Ovary (tissue), 9 donors: ENCODE results near the gene XRCC3. TPM values are rescaled to one million over a fixed set of nuclear protein-coding genes. Genes with fewer than 3 reads are reported as not detected.

ENCODE experiments used
- DNase-seq, 5 donors: peaks; one replicate each; pipeline ENCODE4 v3.0.0-alpha.2; 2019 to 2020
- H3K27ac ChIP-seq, 2 donors: fragments of 200-600 bp; one replicate each; pipeline versions ENCODE4 v1.5.1 to v1.8.0; 2019 to 2022
- H3K27me3 ChIP-seq: fragments of 200-600 bp; one replicate; pipeline ENCODE4 v1.8.0; 2022
- H3K36me3 ChIP-seq: fragments of 200-600 bp; sonication (generic); one replicate; pipeline ENCODE4 v1.5.1; 2019
- H3K4me1 ChIP-seq: one replicate; pipeline ENCODE4 v1.8.1; 2013; ENCODE audit warnings: mild to moderate bottlenecking, moderate library complexity; ENCODE audit not compliant: insufficient read depth
- H3K4me3 ChIP-seq: fragments of 200-600 bp; sonication (generic); one replicate; pipeline ENCODE4 v1.5.1; 2017
- H3K9me3 ChIP-seq, 2 donors: fragments of 200-600 bp in 1 of 2; sonication (generic) in 1 of 2; one replicate each; pipeline versions ENCODE4 v1.5.1 to v1.8.1; 2013 to 2019; ENCODE audit warnings: mild to moderate bottlenecking in 1 of 2, moderate library complexity in 1 of 2
- EP300 ChIP-seq: sonication (generic); formaldehyde crosslinking; IDR thresholded peaks from one replicate; pipeline ENCODE4 v1.6.1; 2017; ENCODE audit warnings: antibody characterized with exemption
- POLR2A ChIP-seq: fragments of 450-650 bp; IDR thresholded peaks from one replicate; pipeline ENCODE4 v1.6.1; 2017; ENCODE audit warnings: antibody characterized with exemption, mild to moderate bottlenecking, moderate library complexity
- WGBS, 3 donors: extraction: QIAGEN DNeasy Blood & Tissue Kit in 1 of 3; methylation state at CpG; one replicate each; pipeline versions ENCODE4 v1.1.5 to v1.1.7; 2013 to 2017; 5-methylcytosine and 5-hydroxymethylcytosine counted together
- intact Hi-C, 4 donors: fragments of 100-400 bp; cut with DNase I; formaldehyde crosslinking; loops; one replicate each; pipeline versions ENCODE4 v1.11.0 to v1.15.1; 2022 to 2023
- polyA plus RNA-seq, 2 donors: library from polyadenylated mRNA; stranded (reverse); fragments of 200-250 nt in 1 of 2; fragments of 350-450 nt in 1 of 2; fragmentation: Illumina TruSeq in 1 of 2; extraction: RNeasy Lipid Tissue Mini Kit (QIAGEN cat#74804) in 1 of 2; gene quantifications; one replicate each; pipeline ENCODE4 v1.2.3, GENCODE V29; 2013 to 2014
- total RNA-seq, 7 donors: library from RNA; depleted of rRNA in 2 of 7; stranded (reverse); fragments of >200 nt in 2 of 7; fragmentation: NEBNext Ultra II Directional in 3 of 7; extraction: Animal tissue kit (Norgen Biotek cat#: 25700) in 3 of 7; gene quantifications; one replicate each; pipeline versions ENCODE4 v1.1.0 to v1.2.4, GENCODE V29; 2016 to 2023
- TF ChIP-seq, protein P1 (sequence below), 3 donors: fragments of 450-650 bp in 2 of 3; fragments of 200-600 bp in 1 of 3; IDR thresholded peaks; one replicate each; pipeline versions ENCODE4 v1.5.1 to v1.8.0; 2016 to 2022; ENCODE audit warnings: antibody characterized with exemption in 3 of 3, mild to moderate bottlenecking in 1 of 3
- donor health status: DM: no; HTN: no; CAD: no; lungs with moderate emphysema.
- donor health status: DM: no; HTN: no; CAD: no.
- donor health status: Bipolar disorder and iron deficiency.
- donor health status: DM: yes; HTN: yes; CAD: no.
- donor health status: DM: no; HTN: no; CAD: no.
- donor health status: DM: yes; HTN: yes; CAD: no.

The XRCC3 gene
- total and polyA plus RNA-seq, 9 donors: 1.4 to 8.5 (median 3.7) TPM

DNA sequence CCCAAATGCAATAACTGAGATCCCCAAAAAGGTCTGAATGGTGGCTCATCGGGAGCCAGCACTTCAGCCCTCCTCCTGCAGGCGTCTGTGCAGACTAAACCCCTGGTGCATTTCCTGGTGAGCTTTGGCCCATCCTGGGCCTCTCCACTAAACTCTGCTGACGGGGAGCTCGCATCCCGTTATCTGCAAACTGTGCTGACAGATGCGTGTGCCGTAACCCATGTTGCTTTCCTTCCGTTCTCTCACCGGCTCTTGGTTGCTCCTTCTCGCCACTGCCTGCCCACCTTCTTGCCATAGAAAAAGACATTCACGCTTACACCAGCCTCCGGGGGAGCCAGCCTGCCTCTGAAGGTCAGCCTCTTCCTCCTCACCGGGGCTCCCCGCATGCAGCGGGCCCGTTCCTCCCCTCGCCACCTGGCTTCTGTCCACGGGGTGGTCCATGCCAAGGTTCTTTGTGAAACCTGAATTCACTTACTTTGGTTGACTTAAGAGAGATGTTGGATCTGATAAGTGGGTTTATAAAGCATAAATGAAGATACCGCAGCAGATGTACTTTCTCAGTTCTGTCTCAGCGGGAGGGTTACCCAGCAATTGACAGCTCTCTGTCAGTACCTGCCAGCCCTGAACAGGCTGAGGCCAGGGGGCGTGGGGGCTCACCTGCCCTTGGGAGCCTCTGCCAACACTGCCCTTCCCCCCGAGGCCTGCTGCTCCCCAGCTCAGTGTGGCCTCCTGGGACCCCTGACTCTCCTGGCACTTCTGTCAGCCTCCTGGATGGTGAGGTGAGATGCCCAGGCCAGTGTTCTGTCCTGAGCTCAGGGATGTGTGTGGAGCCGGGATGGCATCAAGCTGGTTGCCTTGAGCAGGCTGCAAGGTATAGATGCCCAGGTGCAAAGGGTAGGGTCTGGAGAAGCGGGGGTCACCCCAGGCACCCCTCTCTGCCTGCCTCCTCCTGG lies 14.5 kb upstream of the XRCC3 start:
- intact Hi-C loops: loop anchor here in 1 of 4 donors (10.0 kb wide), 1 partner anchor 155 kb away; no protein-coding TSS in a partner anchor
- Histone ChIP-seq H3K4me1 (peaks cover 12% of the 10 kb centered on the region), H3K4me3 (no peak overlapping the region), H3K9me3 (no peaks in the 10 kb centered on the region), H3K27me3 (no peaks in the 10 kb centered on the region), H3K27ac (no peak overlapping the region), H3K36me3 (no peaks in the 10 kb centered on the region)
- TF ChIP-seq, protein P1, sequence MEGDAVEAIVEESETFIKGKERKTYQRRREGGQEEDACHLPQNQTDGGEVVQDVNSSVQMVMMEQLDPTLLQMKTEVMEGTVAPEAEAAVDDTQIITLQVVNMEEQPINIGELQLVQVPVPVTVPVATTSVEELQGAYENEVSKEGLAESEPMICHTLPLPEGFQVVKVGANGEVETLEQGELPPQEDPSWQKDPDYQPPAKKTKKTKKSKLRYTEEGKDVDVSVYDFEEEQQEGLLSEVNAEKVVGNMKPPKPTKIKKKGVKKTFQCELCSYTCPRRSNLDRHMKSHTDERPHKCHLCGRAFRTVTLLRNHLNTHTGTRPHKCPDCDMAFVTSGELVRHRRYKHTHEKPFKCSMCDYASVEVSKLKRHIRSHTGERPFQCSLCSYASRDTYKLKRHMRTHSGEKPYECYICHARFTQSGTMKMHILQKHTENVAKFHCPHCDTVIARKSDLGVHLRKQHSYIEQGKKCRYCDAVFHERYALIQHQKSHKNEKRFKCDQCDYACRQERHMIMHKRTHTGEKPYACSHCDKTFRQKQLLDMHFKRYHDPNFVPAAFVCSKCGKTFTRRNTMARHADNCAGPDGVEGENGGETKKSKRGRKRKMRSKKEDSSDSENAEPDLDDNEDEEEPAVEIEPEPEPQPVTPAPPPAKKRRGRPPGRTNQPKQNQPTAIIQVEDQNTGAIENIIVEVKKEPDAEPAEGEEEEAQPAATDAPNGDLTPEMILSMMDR (IDR thresholded peaks at IDR 0.05): no peak
- no peak for TF ChIP-seq POLR2A
- peak in 1 of 5 donors; percentile 24 for DNase-seq
- 62 to 70% (median 68%) methylated on average over 24 of the region's 24 CpGs for WGBS, 3 donors

DNA sequence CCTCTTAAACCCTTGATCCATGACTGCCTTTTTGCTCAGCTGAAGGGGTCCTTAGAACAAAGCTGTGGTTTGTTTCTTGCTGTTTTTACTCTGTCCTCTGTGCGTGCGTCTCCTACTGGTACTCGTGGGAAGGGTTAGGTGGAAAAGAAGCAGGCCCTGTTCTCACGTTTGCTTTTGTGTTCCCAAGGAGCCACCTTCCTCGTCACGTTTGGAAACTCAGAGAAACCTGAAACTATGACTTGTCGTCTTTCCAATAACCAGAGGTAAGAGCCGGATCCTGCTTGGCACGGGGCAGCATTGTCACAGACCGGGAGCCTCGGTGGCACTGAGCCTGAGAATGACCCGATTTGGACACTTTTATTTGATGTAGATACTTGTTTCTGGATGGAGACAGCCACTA lies 13.5 kb upstream of the XRCC3 start:
- no peaks in the 10 kb centered on the region for H3K36me3 ChIP-seq
- H3K9me3 ChIP-seq: no peaks in the 10 kb centered on the region
- no peak overlapping the region for H3K4me3 ChIP-seq
- TF ChIP-seq POLR2A (no peak), EP300 (no peak)
- TF ChIP-seq, protein P1 (IDR thresholded peaks at IDR 0.05): no peak
- peaks cover 22% of the 10 kb centered on the region for H3K4me1 ChIP-seq
- WGBS, 3 donors: 87 to 90% (median 88%) methylated on average over 12 of the region's 12 CpGs
- no peak overlapping the region for H3K27ac ChIP-seq
- no peak for DNase-seq
- no peaks in the 10 kb centered on the region for H3K27me3 ChIP-seq
- intact Hi-C loops: no loop called here

DNA sequence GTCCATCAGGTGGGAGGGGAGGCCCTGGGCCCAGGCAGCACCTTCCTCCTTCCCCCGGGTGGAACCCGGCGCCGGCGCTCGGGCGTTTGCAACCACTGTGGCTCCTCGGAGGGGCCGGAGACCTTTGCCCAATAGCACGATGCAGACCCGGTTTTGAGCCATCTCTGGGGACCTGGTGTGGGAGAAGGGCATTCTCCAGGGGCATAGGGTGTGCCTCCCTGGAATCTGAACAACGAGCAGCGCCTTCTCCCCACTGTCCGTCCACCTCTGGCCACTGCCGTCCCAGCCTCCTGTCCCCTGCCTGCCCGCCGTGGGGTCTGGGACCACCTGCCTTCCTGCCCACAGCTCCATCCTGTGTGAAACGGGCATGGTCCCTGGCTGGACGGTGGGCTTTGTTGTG lies 12.9 kb upstream of the XRCC3 start:
- no peaks in the 10 kb centered on the region for H3K9me3 ChIP-seq
- H3K4me1 ChIP-seq: peaks cover 28% of the 10 kb centered on the region
- no peak for TF ChIP-seq POLR2A
- no peak for TF ChIP-seq EP300
- TF ChIP-seq, protein P1 (IDR thresholded peaks at IDR 0.05): no peak
- H3K4me3 ChIP-seq: no peak overlapping the region
- H3K27ac ChIP-seq: no peak overlapping the region
- 89 to 92% (median 89%) methylated on average over 18 to 19 of the region's 19 CpGs for WGBS, 3 donors
- no peaks in the 10 kb centered on the region for H3K36me3 ChIP-seq
- no peak for DNase-seq
- intact Hi-C loops: no loop called here
- no peaks in the 10 kb centered on the region for H3K27me3 ChIP-seq

DNA sequence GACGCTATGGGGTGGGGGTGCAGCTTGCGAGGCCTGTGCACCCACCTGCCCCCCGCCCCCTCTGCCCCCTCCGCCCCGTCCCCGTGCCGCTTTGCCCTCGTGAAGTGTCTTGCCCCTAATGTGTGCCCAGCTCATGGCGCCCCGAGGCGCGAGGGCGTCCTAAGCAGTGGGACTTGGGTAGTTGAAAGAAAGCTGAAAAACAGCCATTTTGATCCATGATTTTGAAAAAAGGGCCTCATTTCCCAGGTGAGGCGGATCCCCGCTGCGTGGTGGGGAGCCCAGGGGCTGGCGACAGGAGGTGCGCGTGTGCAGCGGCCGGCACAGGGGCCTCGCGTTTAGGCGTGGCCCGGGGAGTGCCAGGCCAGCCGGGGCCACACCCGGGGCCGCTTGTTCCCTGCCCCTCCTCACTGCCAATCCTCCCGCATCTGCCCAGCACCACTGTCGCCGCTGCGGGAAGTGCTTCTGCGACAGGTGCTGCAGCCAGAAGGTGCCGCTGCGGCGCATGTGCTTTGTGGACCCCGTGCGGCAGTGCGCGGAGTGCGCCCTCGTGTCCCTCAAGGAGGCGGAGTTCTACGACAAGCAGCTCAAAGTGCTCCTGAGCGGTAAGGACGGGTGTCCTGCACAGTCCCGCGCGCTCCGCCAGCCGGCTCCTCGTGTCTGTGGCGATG lies 12.2 kb upstream of the XRCC3 start:
- H3K9me3 ChIP-seq: no peaks in the 10 kb centered on the region
- H3K4me1 ChIP-seq: peaks cover 29% of the 10 kb centered on the region
- 86 to 87% (median 86%) methylated on average over 52 to 53 of the region's 53 CpGs for WGBS, 3 donors
- peak in 1 of 5 donors; percentile 37 for DNase-seq
- intact Hi-C loops: no loop called here
- TF ChIP-seq, protein P1 (IDR thresholded peaks at IDR 0.05): no peak
- TF ChIP-seq POLR2A: no peak
- TF ChIP-seq EP300: no peak
- H3K27me3 ChIP-seq: no peaks in the 10 kb centered on the region
- H3K36me3 ChIP-seq: no peaks in the 10 kb centered on the region
- no peak overlapping the region for H3K27ac ChIP-seq
- no peak overlapping the region for H3K4me3 ChIP-seq
